Uterus (tissue), 4 donors: ENCODE data around the gene TJAP1. TPM values are rescaled to one million over a fixed set of nuclear protein-coding genes. Genes with fewer than 3 reads are reported as not detected.

ENCODE experiments used
- DNase-seq, 2 donors: peaks; one replicate each; pipeline ENCODE4 v3.0.0-alpha.2; 2019 to 2020
- H3K27ac ChIP-seq, 2 donors: fragments of 200-600 bp; sonication (generic); 1 replicate in 1 of 2; 2 replicates in 1 of 2; pipeline ENCODE4 v1.5.1; 2016 to 2018
- H3K27me3 ChIP-seq, 2 donors: fragments of 200-600 bp; sonication (generic); one replicate each; pipeline ENCODE4 v1.5.1; 2018 to 2019; ENCODE audit warnings: control low read depth in 1 of 2
- H3K36me3 ChIP-seq, 2 donors: fragments of 200-600 bp; sonication (generic); one replicate each; pipeline ENCODE4 v1.5.1; 2019; ENCODE audit warnings: control low read depth in 1 of 2
- H3K4me1 ChIP-seq, 2 donors: fragments of 200-600 bp; sonication (generic); one replicate each; pipeline ENCODE4 v1.5.1; 2018 to 2019; ENCODE audit warnings: control low read depth in 1 of 2
- H3K4me3 ChIP-seq, 2 donors: fragments of 200-600 bp; sonication (generic); 1 replicate in 1 of 2; 2 replicates in 1 of 2; pipeline ENCODE4 v1.5.1; 2018 to 2019; ENCODE audit warnings: mild to moderate bottlenecking in 1 of 2
- H3K9me3 ChIP-seq, 2 donors: fragments of 200-600 bp; sonication (generic); one replicate each; pipeline ENCODE4 v1.5.1; 2019; ENCODE audit warnings: control low read depth in 1 of 2
- POLR2A ChIP-seq, 2 donors: fragments of 450-650 bp; IDR thresholded peaks; one replicate each; pipeline ENCODE4 v1.6.1; 2016; ENCODE audit warnings: antibody characterized with exemption in 2 of 2, mild to moderate bottlenecking in 1 of 2, moderate library complexity in 1 of 2
- intact Hi-C: fragments of 100-400 bp; cut with DNase I; formaldehyde crosslinking; loops from one replicate; pipeline ENCODE4 v1.15.1; 2023; ENCODE audit warnings: low total_unique reads
- total RNA-seq, 4 donors: library from RNA; depleted of rRNA in 3 of 4; stranded (reverse); fragments of >200 nt in 3 of 4; gene quantifications; one replicate each; pipeline versions ENCODE4 v1.1.0 to v1.2.4, GENCODE V29; 2014 to 2023
- TF ChIP-seq, protein P1 (sequence below), 4 experiments: fragments of 200-600 bp in 2 of 4; fragments of 450-650 bp in 2 of 4; sonication (generic) in 2 of 4; IDR thresholded peaks; one replicate each; pipeline ENCODE4 v1.5.1; 2016 to 2019; ENCODE audit warnings: antibody characterized with exemption in 4 of 4, mild to moderate bottlenecking in 2 of 4, moderate library complexity in 1 of 4
- donor health status: DM: yes; HTN: yes; CAD: no.

Gene TJAP1
- total RNA-seq, result 10 to 100 TPM; 12.8 to 40.8 (median 21.9) TPM

GRCh38 chr6:43477235-43478007, at the start of gene TJAP1:
Gene TJAP1, plus strand, starts transcription at chr6:43477570. Its CDS starts 21,432 bp downstream, at chr6:43499002.
- Histone ChIP-seq H3K4me1 (peaks cover 0 to 8% of the 10 kb centered on the region in 2 donors), H3K36me3 (no peaks in the 10 kb centered on the region), H3K9me3 (no peaks in the 10 kb centered on the region), H3K4me3 (peak within 1 kb of the TSS; percentile 52 to 83), H3K27me3 (no peaks in the 10 kb centered on the region), H3K27ac (peak within 1 kb of the TSS; percentile 75 to 82)
- TF ChIP-seq, protein P1, sequence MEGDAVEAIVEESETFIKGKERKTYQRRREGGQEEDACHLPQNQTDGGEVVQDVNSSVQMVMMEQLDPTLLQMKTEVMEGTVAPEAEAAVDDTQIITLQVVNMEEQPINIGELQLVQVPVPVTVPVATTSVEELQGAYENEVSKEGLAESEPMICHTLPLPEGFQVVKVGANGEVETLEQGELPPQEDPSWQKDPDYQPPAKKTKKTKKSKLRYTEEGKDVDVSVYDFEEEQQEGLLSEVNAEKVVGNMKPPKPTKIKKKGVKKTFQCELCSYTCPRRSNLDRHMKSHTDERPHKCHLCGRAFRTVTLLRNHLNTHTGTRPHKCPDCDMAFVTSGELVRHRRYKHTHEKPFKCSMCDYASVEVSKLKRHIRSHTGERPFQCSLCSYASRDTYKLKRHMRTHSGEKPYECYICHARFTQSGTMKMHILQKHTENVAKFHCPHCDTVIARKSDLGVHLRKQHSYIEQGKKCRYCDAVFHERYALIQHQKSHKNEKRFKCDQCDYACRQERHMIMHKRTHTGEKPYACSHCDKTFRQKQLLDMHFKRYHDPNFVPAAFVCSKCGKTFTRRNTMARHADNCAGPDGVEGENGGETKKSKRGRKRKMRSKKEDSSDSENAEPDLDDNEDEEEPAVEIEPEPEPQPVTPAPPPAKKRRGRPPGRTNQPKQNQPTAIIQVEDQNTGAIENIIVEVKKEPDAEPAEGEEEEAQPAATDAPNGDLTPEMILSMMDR (IDR thresholded peaks at IDR 0.05), result peak in 1 of 4 experiments; percentile 3
- TF ChIP-seq POLR2A (IDR thresholded peaks at IDR 0.05), result peak; percentile 60 to 64
- peak; percentile 93 to 95 for DNase-seq
- intact Hi-C loops, result no loop called here

DNA sequence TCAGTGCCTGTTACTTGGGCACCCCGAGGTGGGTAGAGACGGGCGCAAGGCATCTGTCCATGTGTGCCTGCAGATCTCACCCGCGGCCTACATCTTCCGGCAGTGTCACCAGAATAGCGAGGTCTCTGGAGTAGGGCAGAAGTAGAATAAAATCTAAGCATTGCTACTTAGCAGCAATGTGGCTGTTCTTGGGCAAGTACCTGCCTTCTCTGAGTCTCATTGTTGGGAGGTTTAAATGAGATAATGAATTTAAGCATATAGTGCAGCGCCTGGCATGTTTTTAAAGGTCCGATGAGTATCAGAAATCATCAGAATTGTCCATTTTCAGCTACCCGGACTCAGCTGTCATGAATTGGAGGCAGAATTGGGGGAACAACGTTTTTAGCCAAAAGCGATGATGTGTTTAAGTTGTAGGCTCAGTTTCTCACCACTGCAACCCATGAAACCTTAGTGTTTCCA, 49.2 kb upstream of the TJAP1 start:
- TF ChIP-seq, protein P1 (IDR thresholded peaks at IDR 0.05), result no peak
- Histone ChIP-seq H3K27ac (peak overlapping the region; percentile 82 to 88), H3K9me3 (no peaks in the 10 kb centered on the region), H3K27me3 (no peaks in the 10 kb centered on the region), H3K4me3 (peak overlapping the region; percentile 62 to 93), H3K36me3 (no peaks in the 10 kb centered on the region), H3K4me1 (peaks cover 4 to 5% of the 10 kb centered on the region in 2 donors)
- intact Hi-C loops, result no loop called here
- no peak for DNase-seq

GRCh38 chr6:43428874-43429273, 48.5 kb upstream of the TJAP1 start:
- intact Hi-C loops, result no loop called here
- H3K4me3 ChIP-seq, result no peak overlapping the region

GRCh38 chr6:43432009-43432945, 45.1 kb upstream of the TJAP1 start:
- Histone ChIP-seq H3K27me3 (no peaks in the 10 kb centered on the region), H3K27ac (no peak overlapping the region), H3K36me3 (no peaks in the 10 kb centered on the region), H3K9me3 (no peaks in the 10 kb centered on the region), H3K4me1 (peaks cover 4 to 5% of the 10 kb centered on the region in 2 donors), H3K4me3 (no peak overlapping the region)
- no peak for DNase-seq
- intact Hi-C loops, result no loop called here
- no peak for TF ChIP-seq POLR2A (IDR thresholded peaks at IDR 0.05)
- TF ChIP-seq, protein P1 (IDR thresholded peaks at IDR 0.05), result no peak

More at GRCh38 chr6:43428874-43429273, 48.5 kb upstream of the TJAP1 start:
- TF ChIP-seq POLR2A (IDR thresholded peaks at IDR 0.05), result no peak
- TF ChIP-seq, protein P1 (IDR thresholded peaks at IDR 0.05), result no peak
- no peaks in the 10 kb centered on the region for H3K9me3 ChIP-seq
- no peaks in the 10 kb centered on the region for H3K36me3 ChIP-seq
- no peaks in the 10 kb centered on the region for H3K27me3 ChIP-seq
- DNase-seq, result no peak
- no peak overlapping the region for H3K27ac ChIP-seq
- H3K4me1 ChIP-seq, result peaks cover 4 to 5% of the 10 kb centered on the region in 2 donors
